ENCODE results near the gene AVP.
"Not testable (repeated sequence)": the region's sequence is repeated elsewhere in the genome, so short reads cannot be mapped to it uniquely, and the experiment has no call there.

AVP gene

DNA sequence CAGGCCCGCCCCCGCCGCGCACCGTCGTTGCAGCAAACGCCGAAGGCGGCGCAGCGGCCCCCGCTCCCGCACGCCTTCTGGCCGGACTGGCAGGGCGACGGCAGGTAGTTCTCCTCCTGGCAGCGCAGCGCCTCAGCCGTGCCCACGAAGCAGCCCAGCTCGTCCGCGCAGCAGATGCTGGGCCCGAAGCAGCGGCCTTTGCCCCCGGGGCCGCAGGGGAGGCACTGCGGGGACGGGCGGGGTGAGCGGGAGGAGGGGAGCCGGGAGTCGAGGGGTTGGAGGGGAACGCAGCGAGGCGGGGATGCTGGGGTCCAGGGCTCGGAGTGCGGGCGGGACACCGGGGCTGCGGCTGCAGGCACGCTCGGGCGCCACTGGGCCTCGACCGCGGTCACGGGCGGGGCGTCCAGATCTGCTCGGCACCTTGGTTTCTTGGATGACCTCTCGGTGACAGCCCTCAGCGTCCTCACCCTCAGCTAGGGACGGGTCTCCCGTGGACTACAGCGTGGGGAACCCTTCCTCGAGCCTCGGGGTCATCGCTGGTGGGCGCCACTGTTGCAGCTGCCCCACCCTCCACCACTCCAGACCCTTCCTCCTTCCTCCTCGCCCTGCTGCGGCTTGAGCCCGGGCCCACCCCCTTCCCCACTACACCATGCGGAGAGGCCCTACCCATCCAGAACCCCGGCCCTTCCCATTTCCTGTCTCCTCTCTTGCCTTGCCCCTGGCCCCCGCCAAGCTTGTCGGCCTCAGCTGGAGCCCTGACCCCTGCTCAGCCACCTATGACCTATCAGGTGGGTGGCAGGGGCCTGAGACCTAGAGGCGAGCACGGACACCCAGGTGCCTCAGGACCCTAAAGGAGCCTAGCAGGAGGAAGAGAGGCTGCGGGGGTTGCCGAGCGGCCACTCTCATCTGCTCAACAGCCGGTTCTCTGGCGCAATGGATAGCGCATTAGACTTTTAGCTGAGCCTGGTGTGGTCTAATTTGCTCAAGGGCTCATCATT is 1.3 kb downstream of the AVP start:
- Mint-ChIP-seq H3K4me1 (peaks cover 11% of the 10 kb centered on the region), H3K36me3 (no peaks in the 10 kb centered on the region), H3K27me3 (peaks cover 80% of the 10 kb centered on the region), H3K4me3 (no peak overlapping the region), H3K9me3 (no peaks in the 10 kb centered on the region), H3K27ac (no peak overlapping the region)
- CTCF ChIA-PET: no interaction called here
- no peak for DNase-seq

DNA sequence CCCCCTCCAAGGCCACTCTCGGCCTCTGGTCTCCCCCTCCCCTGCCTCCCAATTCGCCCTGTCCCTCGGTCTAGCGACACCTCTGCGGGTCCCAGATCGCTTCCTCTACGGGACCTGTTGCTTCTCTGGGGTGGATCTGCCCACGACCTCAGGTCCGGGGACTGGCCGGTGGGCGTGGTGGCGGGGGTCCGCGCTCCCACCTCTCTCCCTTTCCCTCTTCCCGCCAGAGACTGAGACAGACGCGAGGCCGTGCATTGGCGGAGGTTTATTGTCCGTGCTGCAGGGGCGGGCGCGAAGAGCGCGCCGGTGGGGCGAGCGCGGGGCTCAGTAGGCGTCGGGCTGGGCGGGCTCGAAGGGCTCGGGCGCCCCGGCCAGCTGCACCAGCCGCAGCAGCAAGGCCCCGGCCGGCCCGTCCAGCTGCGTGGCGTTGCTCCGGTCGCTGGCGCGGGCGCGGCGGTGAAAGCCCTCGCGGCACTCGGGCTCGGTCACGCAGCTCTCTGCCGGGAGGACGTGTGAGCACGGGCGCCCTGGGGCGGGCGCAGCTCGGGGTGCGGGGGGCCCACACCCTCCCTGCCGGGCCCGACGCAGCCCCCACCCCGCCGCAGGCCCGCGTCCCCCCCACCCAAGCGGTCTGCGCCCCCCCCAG is 2.1 kb downstream of the AVP start:
- no peak for DNase-seq
- Mint-ChIP-seq H3K9me3 (peaks cover 5% of the 10 kb centered on the region), H3K36me3 (peaks cover 5% of the 10 kb centered on the region), H3K27me3 (peaks cover 79% of the 10 kb centered on the region), H3K27ac (no peak overlapping the region), H3K4me3 (peak overlapping the region; percentile 62), H3K4me1 (peaks cover 18% of the 10 kb centered on the region)
- CTCF ChIA-PET: no interaction called here

DNA sequence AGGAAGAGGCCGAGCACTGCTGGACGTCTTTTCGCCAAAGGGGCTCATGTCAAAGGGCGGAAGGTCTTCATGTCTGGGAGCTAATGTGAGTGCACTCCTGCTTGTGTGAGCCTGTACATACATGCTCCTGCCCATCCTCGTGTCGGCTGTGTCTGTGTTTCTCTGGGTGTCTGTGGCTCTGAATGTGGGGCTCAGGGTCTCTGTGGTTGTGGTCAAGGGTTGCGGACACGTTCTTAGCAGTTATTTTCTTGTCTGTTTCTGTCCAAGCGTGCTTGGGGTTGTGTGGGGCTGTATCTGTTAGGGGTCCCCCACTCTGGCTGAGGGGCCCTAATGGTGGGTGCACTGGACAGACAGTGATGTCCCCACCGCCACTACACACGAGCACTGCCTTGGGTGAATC is 2.9 kb downstream of the AVP start:
- peaks cover 26% of the 10 kb centered on the region for H3K4me1 Mint-ChIP-seq
- CTCF ChIA-PET: no interaction called here
- H3K4me3 Mint-ChIP-seq: no peak overlapping the region
- DNase-seq: no peak
- peaks cover 79% of the 10 kb centered on the region for H3K27me3 Mint-ChIP-seq
- peaks cover 5% of the 10 kb centered on the region for H3K9me3 Mint-ChIP-seq
- H3K36me3 Mint-ChIP-seq: peaks cover 5% of the 10 kb centered on the region
- no peak overlapping the region for H3K27ac Mint-ChIP-seq

DNA sequence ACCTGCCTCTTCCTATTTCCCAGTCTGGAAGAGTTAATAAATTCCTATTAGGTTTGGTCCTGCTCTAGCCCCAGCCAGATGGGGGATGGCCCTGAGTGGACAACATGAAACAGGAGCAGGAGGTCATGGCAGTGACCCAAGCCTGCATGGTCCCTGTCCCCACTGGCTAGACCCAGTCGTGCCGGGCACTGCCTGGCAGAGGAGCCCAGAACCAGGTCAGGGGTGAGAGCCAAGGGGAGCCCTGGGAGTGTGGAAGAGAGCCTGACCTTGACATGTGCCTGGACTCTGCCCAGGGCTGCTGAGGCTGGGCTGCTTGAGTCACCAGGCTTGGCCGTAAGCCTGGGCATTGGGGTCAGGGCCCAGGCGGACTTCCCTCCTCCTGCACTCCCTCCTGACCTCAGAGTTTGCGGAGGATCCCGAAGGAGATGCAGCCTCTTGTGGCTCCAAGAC is 3.6 kb downstream of the AVP start:
- peaks cover 5% of the 10 kb centered on the region for H3K9me3 Mint-ChIP-seq
- peaks cover 5% of the 10 kb centered on the region for H3K36me3 Mint-ChIP-seq
- CTCF ChIA-PET: no interaction called here
- DNase-seq: no peak
- no peak overlapping the region for H3K4me3 Mint-ChIP-seq
- H3K27me3 Mint-ChIP-seq: peaks cover 81% of the 10 kb centered on the region
- no peak overlapping the region for H3K27ac Mint-ChIP-seq
- H3K4me1 Mint-ChIP-seq: peaks cover 27% of the 10 kb centered on the region

DNA sequence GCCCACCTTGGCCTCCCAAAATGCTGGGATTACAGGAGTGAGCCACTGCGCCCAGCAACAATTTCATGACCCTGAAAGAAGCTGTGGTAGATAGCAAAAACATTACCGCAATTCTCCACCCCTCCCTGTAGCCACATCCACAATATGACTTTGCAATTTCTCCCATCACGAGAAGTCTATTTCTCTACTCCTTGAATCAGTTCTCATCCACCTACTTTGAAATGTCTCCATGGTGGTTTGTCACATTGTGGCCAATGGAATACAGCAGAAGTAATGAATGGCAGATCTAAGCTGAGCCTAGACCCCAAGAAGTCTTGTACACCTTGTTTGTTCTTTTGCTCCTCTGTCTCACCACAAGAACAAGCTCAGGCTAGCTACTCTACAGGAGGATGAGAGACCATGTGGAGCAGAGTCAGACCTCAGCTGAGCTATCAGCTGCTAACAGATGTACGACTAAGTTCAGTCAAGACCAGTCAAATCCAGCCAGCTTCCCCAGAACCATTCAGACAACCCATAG is 6.8 kb downstream of the AVP start:
- peak; percentile 55 for DNase-seq
- H3K36me3 Mint-ChIP-seq: peaks cover 5% of the 10 kb centered on the region
- H3K4me1 Mint-ChIP-seq: peaks cover 41% of the 10 kb centered on the region
- CTCF ChIA-PET: interaction anchor here (0.7 to 1.3 kb wide), 3 partner anchors 9 to 322 kb away, joined by 3 to 13 read pairs (median 4); no protein-coding TSS in a partner anchor
- H3K9me3 Mint-ChIP-seq: peaks cover 5% of the 10 kb centered on the region
- H3K27ac Mint-ChIP-seq: peak overlapping the region; percentile 75
- H3K27me3 Mint-ChIP-seq: peaks cover 65% of the 10 kb centered on the region
- peak overlapping the region; percentile 6 for H3K4me3 Mint-ChIP-seq

DNA sequence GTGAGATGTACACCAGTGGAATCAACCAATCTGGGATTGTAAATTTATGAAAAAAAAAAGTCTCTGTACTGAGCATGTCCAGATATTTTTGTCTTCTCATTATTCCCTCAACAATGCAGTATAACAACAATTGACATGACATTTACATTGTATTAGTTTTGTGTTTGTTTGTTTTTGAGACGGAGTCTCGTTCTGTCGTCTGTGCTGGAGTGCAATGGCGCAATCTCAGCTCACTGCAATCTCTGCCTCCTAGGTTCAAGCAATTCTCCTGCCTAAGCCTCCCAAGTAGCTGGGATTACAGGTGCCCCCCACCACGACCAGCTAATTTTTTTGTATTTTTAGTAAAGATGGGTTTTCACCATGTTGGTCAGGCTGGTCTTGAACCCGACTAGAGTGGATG is 9.2 kb downstream of the AVP start:
- peaks cover 56% of the 10 kb centered on the region for H3K27me3 Mint-ChIP-seq
- H3K36me3 Mint-ChIP-seq, DNase-seq, H3K9me3 Mint-ChIP-seq, H3K27ac Mint-ChIP-seq, H3K4me3 Mint-ChIP-seq: not testable (repeated sequence)
- H3K4me1 Mint-ChIP-seq: peaks cover 50% of the 10 kb centered on the region
- CTCF ChIA-PET: interaction anchor here (1.4 to 1.6 kb wide), 3 partner anchors 19 to 22 kb away, joined by 3 read pairs; no protein-coding TSS in a partner anchor

DNA sequence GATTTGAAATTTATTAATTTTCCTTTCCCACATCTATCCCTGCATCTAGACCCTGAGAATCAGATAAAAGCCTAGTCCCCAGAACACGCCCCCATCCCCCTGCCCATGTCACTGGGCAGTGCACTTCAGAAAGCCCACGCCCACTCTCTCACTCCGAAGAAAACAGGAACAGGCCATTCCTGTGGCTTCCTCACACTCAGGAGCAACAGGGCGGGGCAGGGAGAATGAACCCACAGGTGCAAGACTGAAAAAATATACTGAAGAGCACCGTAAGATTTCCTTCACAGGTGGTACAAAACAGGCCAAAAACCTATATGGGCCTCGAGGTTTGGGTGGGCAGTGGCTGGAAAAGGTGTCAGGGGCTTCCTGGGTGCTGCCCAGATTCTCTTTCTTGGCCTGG is 9.7 kb downstream of the AVP start:
- CTCF ChIA-PET: interaction anchor here (1.5 to 1.6 kb wide), 2 partner anchors 18 to 21 kb away, joined by 3 read pairs; no protein-coding TSS in a partner anchor
- H3K4me3 Mint-ChIP-seq: no peak overlapping the region

DNA sequence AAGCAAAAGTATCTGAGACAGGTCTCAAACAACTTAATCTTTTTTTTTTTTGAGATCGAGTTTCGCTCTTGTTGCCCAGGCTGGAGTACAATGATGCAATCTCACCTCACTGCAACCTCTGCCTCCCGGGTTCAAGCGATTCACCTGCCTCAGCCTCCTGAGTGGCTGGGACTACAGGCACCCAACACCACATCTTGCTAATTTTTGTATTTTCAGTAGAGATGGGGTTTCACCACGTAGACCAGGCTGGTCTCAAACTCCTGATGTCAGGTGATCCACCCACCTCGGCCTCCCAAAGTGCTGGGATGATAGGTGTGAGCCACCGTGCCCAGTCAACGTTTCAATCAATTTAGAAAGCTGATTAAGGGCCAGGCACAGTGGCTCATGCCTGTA is 11.3 kb downstream of the AVP start:
- H3K36me3 Mint-ChIP-seq, H3K27ac Mint-ChIP-seq, H3K9me3 Mint-ChIP-seq, DNase-seq, H3K4me3 Mint-ChIP-seq: not testable (repeated sequence)
- CTCF ChIA-PET: interaction anchor here (1.0 to 1.3 kb wide), 2 partner anchors 16 to 41 kb away, joined by 3 to 4 read pairs; no protein-coding TSS in a partner anchor
- Mint-ChIP-seq H3K4me1 (peaks cover 51% of the 10 kb centered on the region), H3K27me3 (peaks cover 38% of the 10 kb centered on the region)

More for the DNA sequence above, 9.7 kb downstream of the AVP start:
- DNase-seq: no peak
- peaks cover 6% of the 10 kb centered on the region for H3K36me3 Mint-ChIP-seq
- H3K27me3 Mint-ChIP-seq: peaks cover 51% of the 10 kb centered on the region
- H3K27ac Mint-ChIP-seq: no peak overlapping the region
- peaks cover 50% of the 10 kb centered on the region for H3K4me1 Mint-ChIP-seq
- H3K9me3 Mint-ChIP-seq: peaks cover 5% of the 10 kb centered on the region

DNA sequence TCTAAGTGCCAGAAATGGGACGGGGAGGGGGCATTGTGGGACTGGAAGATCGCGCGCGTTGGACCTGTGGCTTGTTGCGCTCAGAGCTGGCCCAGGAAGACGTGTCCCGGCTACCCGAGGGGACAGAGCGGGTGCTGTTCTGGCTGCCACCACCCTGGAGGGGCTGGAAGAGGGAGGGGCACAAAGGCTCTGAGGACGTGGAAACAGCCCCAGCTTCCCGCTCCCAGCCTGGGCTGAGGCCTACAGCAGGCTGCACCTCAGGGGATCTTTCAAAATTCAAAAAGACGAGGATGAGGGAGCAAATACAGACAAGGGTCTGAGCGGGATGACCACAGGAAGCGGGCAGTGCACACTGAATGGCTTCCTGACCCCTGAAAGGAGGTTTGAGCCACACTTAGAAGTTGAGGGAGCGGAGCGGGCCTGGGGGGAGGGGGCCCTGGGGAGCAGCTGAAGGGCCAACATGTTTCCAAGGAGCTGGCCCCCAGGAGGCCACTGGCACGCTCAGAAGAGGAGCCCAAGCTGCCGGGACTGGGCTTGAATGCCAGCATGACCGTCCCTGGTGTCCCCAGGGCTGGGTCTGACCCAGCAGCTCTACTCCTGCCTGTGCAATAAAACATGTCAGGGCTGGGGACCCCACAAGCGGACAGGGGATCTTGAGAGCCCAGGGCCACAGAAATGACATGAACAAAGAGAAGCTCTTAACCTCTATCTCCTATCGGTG is 11.8 kb downstream of the AVP start:
- CTCF ChIA-PET: interaction anchor here (0.5 to 1.3 kb wide), 3 partner anchors 16 to 549 kb away, joined by 3 to 4 read pairs (median 3); no protein-coding TSS in a partner anchor
- peaks cover 47% of the 10 kb centered on the region for H3K4me1 Mint-ChIP-seq
- H3K9me3 Mint-ChIP-seq: peaks cover 1% of the 10 kb centered on the region
- no peak for DNase-seq
- peaks cover 35% of the 10 kb centered on the region for H3K27me3 Mint-ChIP-seq
- H3K36me3 Mint-ChIP-seq: peaks cover 2% of the 10 kb centered on the region
- peak overlapping the region; percentile 75 for H3K4me3 Mint-ChIP-seq
- peak overlapping the region; percentile 45 for H3K27ac Mint-ChIP-seq

DNA sequence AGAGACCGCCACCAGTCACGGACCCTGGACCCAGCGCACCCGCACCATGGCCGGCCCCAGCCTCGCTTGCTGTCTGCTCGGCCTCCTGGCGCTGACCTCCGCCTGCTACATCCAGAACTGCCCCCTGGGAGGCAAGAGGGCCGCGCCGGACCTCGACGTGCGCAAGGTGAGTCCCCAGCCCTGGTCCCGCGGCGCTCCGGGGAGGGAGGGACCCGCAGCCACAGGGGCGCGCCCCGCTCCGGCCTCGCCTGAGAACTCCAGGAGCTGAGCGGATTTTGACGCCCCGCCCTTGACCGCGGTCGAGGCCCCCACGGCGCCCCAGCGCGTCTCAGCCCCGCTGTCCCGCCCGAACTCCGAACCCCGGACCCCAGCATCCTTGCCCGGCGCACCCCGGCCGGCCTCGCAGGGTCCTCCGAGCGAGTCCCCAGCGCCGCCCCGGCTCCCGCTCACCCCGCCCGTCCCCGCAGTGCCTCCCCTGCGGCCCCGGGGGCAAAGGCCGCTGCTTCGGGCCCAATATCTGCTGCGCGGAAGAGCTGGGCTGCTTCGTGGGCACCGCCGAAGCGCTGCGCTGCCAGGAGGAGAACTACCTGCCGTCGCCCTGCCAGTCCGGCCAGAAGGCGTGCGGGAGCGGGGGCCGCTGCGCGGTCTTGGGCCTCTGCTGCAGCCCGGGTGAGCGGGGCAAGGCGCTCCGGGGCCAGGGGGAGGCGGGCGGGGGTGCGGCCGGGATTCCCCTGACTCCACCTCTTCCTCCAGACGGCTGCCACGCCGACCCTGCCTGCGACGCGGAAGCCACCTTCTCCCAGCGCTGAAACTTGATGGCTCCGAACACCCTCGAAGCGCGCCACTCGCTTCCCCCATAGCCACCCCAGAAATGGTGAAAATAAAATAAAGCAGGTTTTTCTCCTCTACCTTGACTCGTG is 12.7 kb downstream of the AVP start, which contains the start of gene OXT:
OXT (plus strand) TSS at position 11 of the 920 bp plus-strand sequence; CDS start at position 47, 36 bp downstream.
- H3K9me3 Mint-ChIP-seq: no peaks in the 10 kb centered on the region
- H3K27ac Mint-ChIP-seq: peak within 1 kb of the TSS; percentile 60
- H3K4me1 Mint-ChIP-seq: peaks cover 39% of the 10 kb centered on the region
- peaks cover 33% of the 10 kb centered on the region for H3K27me3 Mint-ChIP-seq
- DNase-seq: peak; percentile 81
- CTCF ChIA-PET: interaction anchor here (0.5 kb wide), 1 partner anchor 548 kb away, joined by 3 read pairs; no protein-coding TSS in a partner anchor
- peaks cover 1% of the 10 kb centered on the region for H3K36me3 Mint-ChIP-seq
- H3K4me3 Mint-ChIP-seq: peak within 1 kb of the TSS; percentile 75

DNA sequence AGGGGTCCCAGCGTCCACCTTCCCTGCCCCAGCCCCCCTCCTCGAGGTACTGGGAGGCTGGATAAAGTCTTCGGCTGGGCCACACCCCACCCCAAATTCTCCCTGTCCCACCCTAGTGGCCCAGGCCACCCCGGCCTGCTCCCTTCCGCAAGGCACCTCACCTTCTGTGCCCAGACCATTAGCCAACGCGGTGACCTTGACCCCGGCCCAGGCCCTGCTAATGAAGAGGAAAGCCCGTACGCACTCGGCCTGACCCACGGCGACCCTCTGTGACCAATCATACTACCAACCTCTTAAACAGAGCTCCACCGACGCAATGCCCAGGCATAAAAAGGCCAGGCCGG is 13.3 kb downstream of the AVP start:
- Mint-ChIP-seq H3K9me3 (no peaks in the 10 kb centered on the region), H3K27ac (no peak overlapping the region), H3K27me3 (peaks cover 33% of the 10 kb centered on the region), H3K4me3 (peak overlapping the region; percentile 74), H3K36me3 (peaks cover 1% of the 10 kb centered on the region), H3K4me1 (peaks cover 36% of the 10 kb centered on the region)
- CTCF ChIA-PET: no interaction called here
- DNase-seq: no peak

DNA sequence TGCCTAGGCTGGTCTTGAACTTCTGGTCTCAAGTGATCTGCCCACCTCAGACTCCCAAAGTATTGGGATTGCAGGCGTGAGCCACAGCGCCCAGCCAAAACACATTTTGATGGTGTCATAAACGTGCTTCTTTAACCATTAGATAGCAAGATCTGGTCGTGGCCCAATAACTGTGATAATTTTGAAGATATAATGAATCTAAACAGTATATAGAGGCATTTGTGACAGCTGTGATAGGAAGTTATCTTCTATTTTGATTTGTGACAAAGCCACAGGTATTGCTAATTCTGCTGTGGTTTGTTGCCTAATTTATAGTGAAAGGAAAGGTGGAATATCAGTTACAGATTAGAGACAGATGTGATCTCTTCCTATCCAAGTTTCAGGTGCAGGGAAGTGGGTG is 13.8 kb downstream of the AVP start:
- Mint-ChIP-seq H3K9me3 (no peaks in the 10 kb centered on the region), H3K4me1 (peaks cover 34% of the 10 kb centered on the region), H3K27me3 (peaks cover 28% of the 10 kb centered on the region), H3K27ac (peak overlapping the region; percentile 60), H3K4me3 (peak overlapping the region; percentile 74), H3K36me3 (peaks cover 1% of the 10 kb centered on the region)
- no peak for DNase-seq
- CTCF ChIA-PET: interaction anchor here (1.6 kb wide), 1 partner anchor 45 kb away, joined by 5 read pairs; no protein-coding TSS in a partner anchor
